K562 (cell line): ENCODE results near the gene PPY. TPM values are rescaled to one million over a fixed set of nuclear protein-coding genes. Genes with fewer than 3 reads are reported as not detected.

Experiments used
- ARID3A ChIP-seq: IDR thresholded peaks from 2 replicates; pipeline ENCODE4 v1.6.1; 2012; ENCODE audit warnings: low read depth, low read length, improper control_type of control experiment, borderline replicate concordance
- ATF3 ChIP-seq, 2 experiments: fragments of 450-650 bp in 1 of 2; sonication (generic) in 1 of 2; formaldehyde crosslinking in 1 of 2; IDR thresholded peaks in 1 of 2; conservative IDR thresholded peaks in 1 of 2; 2 replicates each; pipeline versions ENCODE4 v1.6.1 to v1.8.1; 2016 to 2023; ENCODE audit warnings: mild to moderate bottlenecking in 2 of 2, moderate library complexity in 2 of 2, inconsistent platforms in 1 of 2, missing genetic modification reagents in 1 of 2
- DACH1 ChIP-seq: fragments of 450-650 bp; IDR thresholded peaks from 2 replicates; pipeline ENCODE4 v1.6.1; 2018; ENCODE audit not compliant: partially characterized antibody
- ELK1 ChIP-seq: sonication (generic); formaldehyde crosslinking; IDR thresholded peaks from 2 replicates; pipeline ENCODE4 v1.8.1; 2022; ENCODE audit warnings: missing genetic modification reagents
- HINFP ChIP-seq: fragments of 450-650 bp; conservative IDR thresholded peaks from 2 replicates; pipeline ENCODE4 v1.6.1; 2016; ENCODE audit warnings: missing genetic modification characterization, low read depth, mild to moderate bottlenecking, control low read depth, missing compliant biosample characterization
- MTA3 ChIP-seq: fragments of 450-650 bp; formaldehyde crosslinking; IDR thresholded peaks from 2 replicates; pipeline ENCODE4 v1.6.1; 2017; ENCODE audit warnings: mild to moderate bottlenecking, borderline replicate concordance
- ZBTB43 ChIP-seq: sonication (generic); formaldehyde crosslinking; IDR thresholded peaks from 2 replicates; pipeline ENCODE4 v1.8.0; 2023; ENCODE audit warnings: mild to moderate bottlenecking, missing genetic modification reagents
- ZNF280A ChIP-seq: fragments of 450-650 bp; IDR thresholded peaks from 2 replicates; pipeline ENCODE4 v1.6.1; 2018; ENCODE audit warnings: mild to moderate bottlenecking, low read depth; ENCODE audit not compliant: partially characterized antibody
- ZNF280B ChIP-seq: fragments of 250-450 bp; sonication (Bioruptor Pico); IDR thresholded peaks from 2 replicates; pipeline ENCODE4 v1.5.1; 2021; ENCODE audit warnings: mild to moderate bottlenecking
- ZNF324 ChIP-seq: fragments of 250-450 bp; sonication (Bioruptor Pico); IDR thresholded peaks from 2 replicates; pipeline ENCODE4 v1.4.0; 2020; ENCODE audit warnings: mild to moderate bottlenecking
- ZNF584 ChIP-seq: fragments of 200-800 bp; sonication (Bioruptor generic); IDR thresholded peaks from 2 replicates; pipeline ENCODE4 v1.6.1; 2016; ENCODE audit warnings: low read depth, mild to moderate bottlenecking, missing genetic modification characterization, missing compliant biosample characterization
- polyA plus RNA-seq, 8 experiments: library from polyadenylated mRNA; depleted of rRNA in 4 of 8; stranded (reverse) in 5 of 8; unstranded in 3 of 8; fragments of >200 nt; fragmentation: Nextera tagmentation in 2 of 8; fragmentation: Illumina TruSeq in 1 of 8; extraction: Ambion mirVana in 2 of 8; extraction: Trizol in 1 of 8; gene quantifications; 2 replicates each; pipeline versions ENCODE4 v1.2.1 to v1.2.3, GENCODE V29; 2011 to 2014; ENCODE audit warnings: inconsistent platforms in 1 of 8, missing spikeins in 1 of 8
- total RNA-seq, 7 experiments: library from RNA; depleted of rRNA in 6 of 7; stranded (reverse); fragments of >200 nt in 6 of 7; fragmentation: Illumina TruSeq in 2 of 7; extraction: Trizol in 2 of 7; gene quantifications; 2 replicates each; pipeline versions ENCODE4 v1.2.1 to v1.2.3, GENCODE V29; 2011 to 2021; ENCODE audit warnings: low replicate concordance in 1 of 7

Gene PPY
- total and polyA plus RNA-seq, 9 of the 15 experiments (the other 6 are each of a cell fraction or from before 2014, with no cell fraction given) = not detected

GRCh38 chr17:43983515-43984411 is 41.5 kb upstream of the PPY start (continued):
- TF ChIP-seq ARID3A (no peak), HINFP (tag) (no peak), ZNF280B (CRISPR knock-in tag) (no peak), DACH1 (peak; percentile 17), ATF3 (IDR thresholded peaks at IDR 0.05) (no peak), ATF3 (CRISPR knock-in tag; conservative IDR thresholded peaks at IDR 0.05) (no peak), ELK1 (CRISPR knock-in tag) (no peak), MTA3 (peak; percentile 83), ZBTB43 (CRISPR knock-in tag) (no peak), ZNF280A (no peak), ZNF584 (CRISPR knock-in tag) (no peak), ZNF324 (CRISPR knock-in tag) (no peak)
